SH-SY5Y (cell line): ENCODE data around the gene ALG12.

Source experiments
- GATA2 ChIP-seq: IDR thresholded peaks from 2 replicates; pipeline ENCODE4 v1.6.1; 2011; ENCODE audit warnings: mild to moderate bottlenecking, low read depth, low read length
- GATA3 ChIP-seq: IDR thresholded peaks from 2 replicates; pipeline ENCODE4 v1.6.1; 2011; ENCODE audit warnings: low read depth, mild to moderate bottlenecking, low read length, moderate library complexity

- no peak for TF ChIP-seq GATA2
- TF ChIP-seq GATA3, result no peak
Observed at GRCh38 chr22:49954354-49954753, 36.1 kb upstream of the ALG12 start.
